ENCODE measurements around the gene CHAF1A. TPM values are rescaled to one million over a fixed set of nuclear protein-coding genes. Genes with fewer than 3 reads are reported as not detected.

Gene CHAF1A
- total and polyA plus RNA-seq, 2 of the 8 experiments (the other 6 are each of a cell fraction or from before 2014, with no cell fraction given), result 122 to 147 TPM

GRCh38 chr19:4374498-4375163, 27.8 kb upstream of the CHAF1A start (continued):
- no peak for TF ChIP-seq SAP30 (IDR thresholded peaks at IDR 0.05; ENCODE audit: insufficient read depth, insufficient replicate concordance, low read length)
- TF ChIP-seq CTCF (IDR thresholded peaks at IDR 0.05; ENCODE audit: control extremely low read depth in 1 of 3, insufficient read depth in 1 of 3, low read depth in 1 of 3, low read length in 3 of 3), result peak; percentile 1 to 17 (median 11); a peak in 2 of 4 replicates
- no peak for TF ChIP-seq YY1 (IDR thresholded peaks at IDR 0.05; ENCODE audit: low read depth, low read length)
- no peak for TF ChIP-seq POLR2A (IDR thresholded peaks at IDR 0.05; ENCODE audit: control extremely low read depth in 1 of 2, low read depth in 2 of 2, low read length in 2 of 2)
- no peak for TF ChIP-seq SP1 (IDR thresholded peaks at IDR 0.05; ENCODE audit: low read depth, low read length)
- no peak for TF ChIP-seq EZH2 (IDR thresholded peaks at IDR 0.05; ENCODE audit: low read depth, low read length, severe bottlenecking)
- no peak for TF ChIP-seq HDAC6 (IDR thresholded peaks at IDR 0.05; ENCODE audit: low read depth, low read length)
- TF ChIP-seq RAD21 (IDR thresholded peaks at IDR 0.05 in 1 of 2, conservative IDR thresholded peaks at IDR 0.05 in 1 of 2; ENCODE audit: low read depth in 2 of 2, low read length in 2 of 2), result no peak
- no peak for TF ChIP-seq CBX8 (IDR thresholded peaks at IDR 0.05; ENCODE audit: borderline replicate concordance, low read depth, low read length)
- TF ChIP-seq SP2 (IDR thresholded peaks at IDR 0.05; ENCODE audit: low read length), result no peak
